ENCODE data around the gene ETV3L.

DNA sequence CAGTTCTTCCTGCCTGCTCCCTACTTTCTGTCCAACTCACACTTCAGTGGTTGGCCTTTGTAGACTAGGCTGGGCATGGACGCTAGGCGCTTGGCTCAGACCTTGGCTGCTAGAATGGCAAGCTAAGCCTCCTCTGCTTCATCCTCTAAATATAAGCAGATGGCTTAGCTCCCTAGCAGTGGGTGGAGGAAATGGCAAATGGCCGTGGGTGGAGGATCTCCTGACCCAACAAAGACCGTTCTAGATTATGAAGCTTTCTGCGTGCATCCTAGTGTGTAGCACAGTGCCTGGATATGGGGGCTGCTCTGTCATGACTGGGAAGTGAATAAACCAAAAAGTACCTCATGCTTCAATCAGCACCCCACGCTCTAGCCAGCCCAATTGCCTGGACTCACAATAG, 10.4 kb upstream of the ETV3L start:
- TF ChIP-seq, protein P1, sequence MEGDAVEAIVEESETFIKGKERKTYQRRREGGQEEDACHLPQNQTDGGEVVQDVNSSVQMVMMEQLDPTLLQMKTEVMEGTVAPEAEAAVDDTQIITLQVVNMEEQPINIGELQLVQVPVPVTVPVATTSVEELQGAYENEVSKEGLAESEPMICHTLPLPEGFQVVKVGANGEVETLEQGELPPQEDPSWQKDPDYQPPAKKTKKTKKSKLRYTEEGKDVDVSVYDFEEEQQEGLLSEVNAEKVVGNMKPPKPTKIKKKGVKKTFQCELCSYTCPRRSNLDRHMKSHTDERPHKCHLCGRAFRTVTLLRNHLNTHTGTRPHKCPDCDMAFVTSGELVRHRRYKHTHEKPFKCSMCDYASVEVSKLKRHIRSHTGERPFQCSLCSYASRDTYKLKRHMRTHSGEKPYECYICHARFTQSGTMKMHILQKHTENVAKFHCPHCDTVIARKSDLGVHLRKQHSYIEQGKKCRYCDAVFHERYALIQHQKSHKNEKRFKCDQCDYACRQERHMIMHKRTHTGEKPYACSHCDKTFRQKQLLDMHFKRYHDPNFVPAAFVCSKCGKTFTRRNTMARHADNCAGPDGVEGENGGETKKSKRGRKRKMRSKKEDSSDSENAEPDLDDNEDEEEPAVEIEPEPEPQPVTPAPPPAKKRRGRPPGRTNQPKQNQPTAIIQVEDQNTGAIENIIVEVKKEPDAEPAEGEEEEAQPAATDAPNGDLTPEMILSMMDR (IDR thresholded peaks at IDR 0.05; ENCODE audit: poor library complexity): no peak
- TF ChIP-seq EZH2phosphoT487 (IDR thresholded peaks at IDR 0.05; ENCODE audit: low read depth, severe bottlenecking, unreplicated experiment): no peak

Measured in hepatocyte (in vitro differentiated cells).